ENCODE measurements around the gene MUC15. TPM values are rescaled to one million over a fixed set of nuclear protein-coding genes. Genes with fewer than 3 reads are reported as not detected.

MUC15 gene
- total and polyA plus RNA-seq, 2 experiments from 2014 or later, result not detected

- Mint-ChIP-seq H3K9me3 (no peaks in the 10 kb centered on the region), H3K4me1 (peaks cover 18% of the 10 kb centered on the region), H3K27ac (0 out of 2 replicates have a peak overlapping the region, but pooled peaks have one; percentile 71), H3K36me3 (ENCODE audit: low read depth) (no peaks in the 10 kb centered on the region), H3K27me3 (ENCODE audit: insufficient read depth, low read depth, poor library complexity) (no peaks in the 10 kb centered on the region), H3K4me3 (no peak overlapping the region)
- no peak for ATAC-seq
- Histone ChIP-seq H2AFZ (peak overlapping the region; percentile 49; the same call in 1 of the 2 replicates), H3K4me3 (no peak overlapping the region), H3K27ac (ENCODE audit: low read depth) (no peak overlapping the region), H3K79me2 (replicated peaks; ENCODE audit: insufficient read depth) (no peaks in the 10 kb centered on the region), H3K9me2 (ENCODE audit: insufficient read depth) (no peaks in the 10 kb centered on the region), H3F3A (replicated peaks; ENCODE audit: low read depth) (no peaks in the 10 kb centered on the region), H3K36me3 (ENCODE audit: insufficient read depth) (no peaks in the 10 kb centered on the region), H3K27me3 (ENCODE audit: insufficient read depth) (no peaks in the 10 kb centered on the region), H4K20me1 (replicated peaks; ENCODE audit: insufficient read depth) (no peaks in the 10 kb centered on the region), H3K4me2 (no peak overlapping the region), H3K4me1 (ENCODE audit: insufficient read depth) (peaks cover 12% of the 10 kb centered on the region)
- DNase-seq (ENCODE audit: low spot score), result no peak
- TF ChIP-seq ZNF331 (CRISPR knock-in tag; IDR thresholded peaks at IDR 0.05; ENCODE audit: low read depth) (no peak), EZH2 (IDR thresholded peaks at IDR 0.05; ENCODE audit: low read depth, unreplicated experiment) (no peak), POLR2AphosphoS5 (IDR thresholded peaks at IDR 0.05; ENCODE audit: low read depth) (no peak), EZH2phosphoT487 (IDR thresholded peaks at IDR 0.05; ENCODE audit: unreplicated experiment) (no peak), REST (IDR thresholded peaks at IDR 0.05; ENCODE audit: unreplicated experiment) (no peak), CREB1 (CRISPR knock-in tag; IDR thresholded peaks at IDR 0.05; ENCODE audit: low read depth) (no peak), ZNF114 (CRISPR knock-in tag; IDR thresholded peaks at IDR 0.05) (no peak), CTCF (conservative IDR thresholded peaks at IDR 0.05; ENCODE audit: low read depth in 2 of 2) (no peak), ETS1 (IDR thresholded peaks at IDR 0.05) (no peak), STAT1 (IDR thresholded peaks at IDR 0.05; ENCODE audit: unreplicated experiment) (no peak), NANOG (IDR thresholded peaks at IDR 0.05; ENCODE audit: borderline replicate concordance) (no peak), ZNF462 (CRISPR knock-in tag; IDR thresholded peaks at IDR 0.05) (no peak), JUNB (IDR thresholded peaks at IDR 0.05; ENCODE audit: unreplicated experiment) (no peak)
Measured at GRCh38 chr11:26573896-26574295, 1.8 kb upstream of the MUC15 start.

Data from GM23338 (cell line).